ENCODE data around the gene BRD7.

DNA sequence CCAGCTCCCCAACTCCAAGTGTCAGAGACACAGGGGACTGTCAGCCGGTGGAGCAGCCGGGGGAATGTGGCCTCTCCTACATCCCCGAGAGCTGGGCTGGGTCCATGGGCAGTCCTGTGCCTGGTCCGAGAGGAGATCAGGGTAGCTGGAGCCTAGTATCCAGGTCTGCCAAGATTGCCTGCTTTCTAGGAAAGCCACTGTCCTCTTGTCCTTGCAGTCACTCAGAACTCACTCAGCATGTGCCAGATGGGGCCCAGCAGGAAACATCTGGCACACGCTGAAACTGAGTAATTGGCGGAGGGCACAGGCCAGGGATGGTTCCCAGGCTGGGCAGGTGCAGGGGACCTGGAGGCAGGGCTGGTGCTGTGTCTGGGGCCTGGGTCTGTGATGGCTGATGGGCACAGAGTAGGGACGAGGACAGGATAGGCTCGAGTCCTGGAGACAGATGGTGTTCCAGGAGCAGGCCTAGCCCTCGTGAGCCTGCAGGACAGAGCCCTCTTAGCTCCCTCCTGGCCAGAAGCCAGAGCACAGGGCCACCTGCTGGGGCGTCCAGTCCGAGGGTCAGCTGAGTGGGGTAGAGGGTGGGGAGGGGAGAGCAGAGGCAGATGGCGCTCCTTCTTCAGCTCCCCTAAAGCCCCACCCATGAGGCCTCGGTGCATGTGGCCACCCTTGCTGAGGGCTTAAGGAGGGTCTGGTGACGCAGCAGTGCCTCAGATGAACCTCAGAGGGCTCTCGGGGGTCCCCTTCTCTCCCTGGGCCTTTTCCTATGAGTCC is 71.3 kb downstream of the BRD7 start:
- TF ChIP-seq IRF2 (CRISPR knock-in tag; IDR thresholded peaks at IDR 0.05; ENCODE audit: borderline replicate concordance, low read depth) (no peak), ZNF263 (CRISPR knock-in tag; IDR thresholded peaks at IDR 0.05; ENCODE audit: low read depth) (no peak), NR2C2 (CRISPR knock-in tag; IDR thresholded peaks at IDR 0.05) (no peak), CREB1 (CRISPR knock-in tag; IDR thresholded peaks at IDR 0.05) (no peak), ETV6 (CRISPR knock-in tag; IDR thresholded peaks at IDR 0.05) (no peak), ZNF317 (CRISPR knock-in tag; IDR thresholded peaks at IDR 0.05; ENCODE audit: borderline replicate concordance, low read depth) (no peak), HMGA2 (CRISPR knock-in tag; IDR thresholded peaks at IDR 0.05) (no peak), ZNF232 (CRISPR knock-in tag; IDR thresholded peaks at IDR 0.05) (no peak)
- TF ChIP-seq, protein P1, sequence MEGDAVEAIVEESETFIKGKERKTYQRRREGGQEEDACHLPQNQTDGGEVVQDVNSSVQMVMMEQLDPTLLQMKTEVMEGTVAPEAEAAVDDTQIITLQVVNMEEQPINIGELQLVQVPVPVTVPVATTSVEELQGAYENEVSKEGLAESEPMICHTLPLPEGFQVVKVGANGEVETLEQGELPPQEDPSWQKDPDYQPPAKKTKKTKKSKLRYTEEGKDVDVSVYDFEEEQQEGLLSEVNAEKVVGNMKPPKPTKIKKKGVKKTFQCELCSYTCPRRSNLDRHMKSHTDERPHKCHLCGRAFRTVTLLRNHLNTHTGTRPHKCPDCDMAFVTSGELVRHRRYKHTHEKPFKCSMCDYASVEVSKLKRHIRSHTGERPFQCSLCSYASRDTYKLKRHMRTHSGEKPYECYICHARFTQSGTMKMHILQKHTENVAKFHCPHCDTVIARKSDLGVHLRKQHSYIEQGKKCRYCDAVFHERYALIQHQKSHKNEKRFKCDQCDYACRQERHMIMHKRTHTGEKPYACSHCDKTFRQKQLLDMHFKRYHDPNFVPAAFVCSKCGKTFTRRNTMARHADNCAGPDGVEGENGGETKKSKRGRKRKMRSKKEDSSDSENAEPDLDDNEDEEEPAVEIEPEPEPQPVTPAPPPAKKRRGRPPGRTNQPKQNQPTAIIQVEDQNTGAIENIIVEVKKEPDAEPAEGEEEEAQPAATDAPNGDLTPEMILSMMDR (IDR thresholded peaks at IDR 0.05), result no peak
- TF ChIP-seq, protein P2, sequence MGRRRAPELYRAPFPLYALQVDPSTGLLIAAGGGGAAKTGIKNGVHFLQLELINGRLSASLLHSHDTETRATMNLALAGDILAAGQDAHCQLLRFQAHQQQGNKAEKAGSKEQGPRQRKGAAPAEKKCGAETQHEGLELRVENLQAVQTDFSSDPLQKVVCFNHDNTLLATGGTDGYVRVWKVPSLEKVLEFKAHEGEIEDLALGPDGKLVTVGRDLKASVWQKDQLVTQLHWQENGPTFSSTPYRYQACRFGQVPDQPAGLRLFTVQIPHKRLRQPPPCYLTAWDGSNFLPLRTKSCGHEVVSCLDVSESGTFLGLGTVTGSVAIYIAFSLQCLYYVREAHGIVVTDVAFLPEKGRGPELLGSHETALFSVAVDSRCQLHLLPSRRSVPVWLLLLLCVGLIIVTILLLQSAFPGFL (CRISPR knock-in tag; IDR thresholded peaks at IDR 0.05; ENCODE audit: borderline replicate concordance), result no peak
- TF ChIP-seq, protein P3, sequence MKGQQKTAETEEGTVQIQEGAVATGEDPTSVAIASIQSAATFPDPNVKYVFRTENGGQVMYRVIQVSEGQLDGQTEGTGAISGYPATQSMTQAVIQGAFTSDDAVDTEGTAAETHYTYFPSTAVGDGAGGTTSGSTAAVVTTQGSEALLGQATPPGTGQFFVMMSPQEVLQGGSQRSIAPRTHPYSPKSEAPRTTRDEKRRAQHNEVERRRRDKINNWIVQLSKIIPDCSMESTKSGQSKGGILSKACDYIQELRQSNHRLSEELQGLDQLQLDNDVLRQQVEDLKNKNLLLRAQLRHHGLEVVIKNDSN (CRISPR knock-in tag; IDR thresholded peaks at IDR 0.05), result no peak
